Stimulated activated memory B cell treated with anti-CD40 and anti-IgM and Interleukin-4, amounts not matched to agents 10 μg/mL and 1 μg/mL and 100 μg/mL, for 72 hours (primary cell): ENCODE data around the gene TUSC2.
A peak's percentile ranks its signal among the peaks of the same experiment; 100 is the strongest.

Source experiments
- ATAC-seq: fragments of 150-1000 bp; cut with Tn5 transposase; 2 replicates; pipeline ENCODE4 v1.10.0; 2021
- H3K27ac Mint-ChIP-seq: one replicate; pipeline ENCODE4 v1.8.0; 2022; ENCODE audit warnings: mild to moderate bottlenecking, mixed read lengths
- H3K27me3 Mint-ChIP-seq: one replicate; pipeline ENCODE4 v1.8.0; 2022; ENCODE audit warnings: mixed read lengths
- H3K36me3 Mint-ChIP-seq: one replicate; pipeline ENCODE4 v1.8.0; 2022; ENCODE audit warnings: mixed read lengths
- H3K4me1 Mint-ChIP-seq: one replicate; pipeline ENCODE4 v1.8.0; 2022; ENCODE audit warnings: mixed read lengths
- H3K4me3 Mint-ChIP-seq: one replicate; pipeline ENCODE4 v1.8.0; 2022; ENCODE audit warnings: mild to moderate bottlenecking, moderate library complexity, mixed read lengths
- H3K9me3 Mint-ChIP-seq: one replicate; pipeline ENCODE4 v1.8.0; 2022; ENCODE audit warnings: mixed read lengths

Gene TUSC2

DNA sequence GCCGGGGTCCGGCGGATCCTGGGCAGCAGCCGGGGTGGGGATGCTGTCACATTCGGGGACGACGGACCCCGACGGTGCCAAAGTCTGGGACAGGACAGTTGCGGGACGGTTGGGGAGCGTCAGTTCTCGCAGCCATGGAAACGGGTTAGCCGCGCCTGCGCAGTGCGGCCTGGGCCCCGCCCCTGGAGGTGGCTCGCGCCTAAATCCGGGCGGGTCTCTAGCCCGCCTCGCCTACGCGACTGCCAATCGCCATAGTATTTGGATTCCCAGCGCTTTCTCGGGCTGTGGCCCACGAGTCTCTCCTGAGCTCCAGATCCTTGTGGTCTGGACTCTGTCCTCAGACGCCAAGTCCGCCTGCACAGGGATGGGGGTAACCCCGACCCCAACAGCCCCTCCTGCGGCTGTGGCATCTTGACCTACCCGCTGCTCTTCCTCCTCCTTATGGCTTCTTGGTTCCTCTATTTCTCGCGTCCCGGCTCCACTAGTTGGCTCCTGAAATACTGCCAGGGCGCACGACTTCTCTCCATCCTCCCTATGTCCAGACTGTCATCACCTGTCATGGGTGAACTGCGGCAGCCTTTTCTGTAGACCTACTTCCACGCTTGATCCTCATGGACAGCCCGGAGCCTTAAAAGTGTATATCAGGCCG, 17.7 kb upstream of the TUSC2 start, which contains the start of gene ZMYND10:
ZMYND10 (minus strand) TSS at position 147 of the 649 bp plus-strand sequence. CDS start 153 bp downstream, outside the sequence.
- peak within 1 kb of the TSS; percentile 18 for H3K27ac Mint-ChIP-seq
- peak within 1 kb of the TSS; percentile 65 for H3K4me3 Mint-ChIP-seq
- peaks cover 57% of the 10 kb centered on the region for H3K4me1 Mint-ChIP-seq
- peak; percentile 18 for ATAC-seq
- no peaks in the 10 kb centered on the region for H3K9me3 Mint-ChIP-seq
- H3K27me3 Mint-ChIP-seq = no peaks in the 10 kb centered on the region
- H3K36me3 Mint-ChIP-seq = peaks cover 9% of the 10 kb centered on the region

DNA sequence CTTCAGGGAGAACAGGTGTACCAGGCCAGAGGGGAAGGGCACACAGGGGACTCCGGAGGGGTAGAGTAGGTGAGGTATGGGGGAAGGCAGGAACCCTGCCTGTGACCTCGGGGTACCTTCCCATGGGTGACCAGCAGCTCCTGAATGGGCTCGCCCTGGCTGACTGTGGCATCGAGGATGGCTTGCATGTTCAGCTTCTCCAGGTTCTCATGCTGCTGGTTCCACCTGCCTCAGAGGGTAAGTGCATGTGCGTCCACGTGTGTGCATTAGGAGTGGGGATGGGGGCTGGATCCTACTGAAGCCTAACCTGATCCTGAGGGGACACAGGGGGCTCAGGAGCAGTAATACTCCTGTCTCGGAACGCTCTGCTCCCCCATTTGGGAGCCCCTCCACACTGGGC, 17.0 kb upstream of the TUSC2 start:
- Mint-ChIP-seq H3K9me3 (no peaks in the 10 kb centered on the region), H3K27ac (no peak overlapping the region), H3K27me3 (no peaks in the 10 kb centered on the region), H3K4me3 (no peak overlapping the region), H3K36me3 (peaks cover 9% of the 10 kb centered on the region), H3K4me1 (peaks cover 52% of the 10 kb centered on the region)
- no peak for ATAC-seq

DNA sequence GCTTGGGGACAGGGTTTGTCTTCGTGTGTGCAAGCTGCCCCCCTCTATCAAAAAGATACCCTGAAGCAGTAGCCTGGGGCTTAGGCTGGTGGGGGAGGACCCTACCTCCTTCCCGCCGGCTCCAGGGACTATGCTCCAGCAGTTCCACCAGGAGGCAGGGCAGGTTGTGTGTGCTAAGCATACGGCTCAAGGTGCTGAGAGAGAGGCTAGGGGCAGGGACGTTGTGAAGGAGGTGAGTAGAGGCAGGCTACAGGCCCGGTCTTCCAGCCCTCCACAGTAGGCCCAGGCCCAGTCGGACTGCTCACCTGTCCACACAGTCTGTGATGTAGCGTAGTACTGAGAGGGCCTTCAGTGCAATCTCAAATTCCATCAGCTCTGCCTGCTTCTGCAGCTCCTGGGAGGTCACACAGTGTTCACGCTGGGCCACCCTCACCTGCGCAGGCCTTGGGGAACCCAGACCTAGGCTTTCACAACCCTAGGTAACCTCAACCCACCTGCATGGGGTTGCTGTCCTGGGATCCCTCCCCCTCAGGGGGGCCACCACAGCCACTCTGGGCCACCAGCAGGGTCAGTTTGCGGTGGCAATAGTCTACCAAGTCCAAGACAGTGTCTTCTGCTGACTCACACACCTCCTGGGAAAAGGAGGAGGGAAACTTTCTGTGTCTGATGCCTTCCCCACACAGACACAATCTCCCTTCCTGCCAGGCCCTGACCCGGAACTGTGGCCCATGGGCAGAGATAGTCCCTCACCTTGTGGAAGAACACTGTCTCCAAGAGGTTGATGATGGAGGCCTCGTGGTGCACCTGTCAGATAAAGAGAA, 15.0 kb upstream of the TUSC2 start:
- no peak overlapping the region for H3K4me3 Mint-ChIP-seq
- H3K27me3 Mint-ChIP-seq = no peaks in the 10 kb centered on the region
- no peaks in the 10 kb centered on the region for H3K9me3 Mint-ChIP-seq
- no peak overlapping the region for H3K27ac Mint-ChIP-seq
- peaks cover 50% of the 10 kb centered on the region for H3K4me1 Mint-ChIP-seq
- ATAC-seq = no peak
- H3K36me3 Mint-ChIP-seq = peaks cover 17% of the 10 kb centered on the region

DNA sequence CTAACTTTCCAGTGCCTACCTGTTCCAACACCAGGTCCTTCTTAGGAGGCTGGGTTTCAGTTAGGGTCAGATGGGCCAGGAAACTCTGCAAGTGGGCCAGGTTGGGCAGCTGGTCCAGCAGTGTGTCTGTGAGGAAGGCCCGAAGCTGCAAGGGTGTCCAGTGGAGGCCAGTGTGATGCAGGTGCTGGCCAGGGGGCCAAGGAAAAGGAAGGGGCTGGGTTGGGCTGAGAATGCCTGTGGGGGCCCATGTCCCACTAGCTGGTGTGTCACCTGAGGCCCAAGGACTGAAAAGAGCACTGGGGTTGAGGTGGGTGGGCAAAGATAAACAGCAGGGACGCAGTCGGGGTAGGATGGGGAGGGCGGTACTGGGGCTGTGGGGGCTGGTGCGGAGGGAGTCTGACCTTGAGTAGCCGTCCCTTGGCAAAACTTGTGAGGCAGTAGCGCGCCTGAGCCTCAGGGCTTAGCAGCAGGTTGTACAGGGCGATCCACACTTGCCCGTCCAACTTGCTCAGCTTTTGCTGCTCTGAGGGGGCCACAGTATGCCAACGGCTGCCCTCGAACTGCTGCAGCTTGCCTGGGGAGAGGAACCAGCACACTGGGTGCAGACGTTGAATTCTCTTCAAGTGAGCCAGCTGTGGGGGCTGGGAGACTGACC, 14.1 kb upstream of the TUSC2 start:
- ATAC-seq = no peak
- Mint-ChIP-seq H3K27me3 (no peaks in the 10 kb centered on the region), H3K27ac (peak overlapping the region; percentile 99), H3K9me3 (no peaks in the 10 kb centered on the region), H3K36me3 (peaks cover 13% of the 10 kb centered on the region), H3K4me1 (peaks cover 46% of the 10 kb centered on the region), H3K4me3 (peak overlapping the region; percentile 8)

DNA sequence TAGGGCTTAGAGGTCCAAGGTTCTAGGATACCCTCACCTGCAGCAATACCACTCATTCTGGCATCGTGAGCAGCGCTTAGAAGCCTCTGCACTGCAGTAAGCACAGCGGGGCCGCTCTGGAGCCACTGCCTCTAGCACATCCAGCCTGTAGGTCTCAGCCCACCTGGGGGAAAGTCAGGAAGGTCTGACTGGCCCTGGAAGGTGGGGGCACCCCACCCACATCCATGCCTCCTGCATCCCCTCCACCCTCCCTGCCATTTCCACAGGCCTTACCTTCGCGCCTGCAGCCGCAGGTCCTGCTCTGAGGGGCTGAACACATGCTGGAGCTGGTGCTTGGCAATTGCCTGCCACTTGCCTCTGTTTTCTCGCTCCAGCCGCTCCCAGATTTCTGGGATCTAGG, 13.5 kb upstream of the TUSC2 start:
- Mint-ChIP-seq H3K27ac (peak overlapping the region; percentile 99), H3K36me3 (peaks cover 16% of the 10 kb centered on the region), H3K4me1 (peaks cover 49% of the 10 kb centered on the region), H3K27me3 (no peaks in the 10 kb centered on the region), H3K4me3 (peak overlapping the region; percentile 89), H3K9me3 (no peaks in the 10 kb centered on the region)
- no peak for ATAC-seq

DNA sequence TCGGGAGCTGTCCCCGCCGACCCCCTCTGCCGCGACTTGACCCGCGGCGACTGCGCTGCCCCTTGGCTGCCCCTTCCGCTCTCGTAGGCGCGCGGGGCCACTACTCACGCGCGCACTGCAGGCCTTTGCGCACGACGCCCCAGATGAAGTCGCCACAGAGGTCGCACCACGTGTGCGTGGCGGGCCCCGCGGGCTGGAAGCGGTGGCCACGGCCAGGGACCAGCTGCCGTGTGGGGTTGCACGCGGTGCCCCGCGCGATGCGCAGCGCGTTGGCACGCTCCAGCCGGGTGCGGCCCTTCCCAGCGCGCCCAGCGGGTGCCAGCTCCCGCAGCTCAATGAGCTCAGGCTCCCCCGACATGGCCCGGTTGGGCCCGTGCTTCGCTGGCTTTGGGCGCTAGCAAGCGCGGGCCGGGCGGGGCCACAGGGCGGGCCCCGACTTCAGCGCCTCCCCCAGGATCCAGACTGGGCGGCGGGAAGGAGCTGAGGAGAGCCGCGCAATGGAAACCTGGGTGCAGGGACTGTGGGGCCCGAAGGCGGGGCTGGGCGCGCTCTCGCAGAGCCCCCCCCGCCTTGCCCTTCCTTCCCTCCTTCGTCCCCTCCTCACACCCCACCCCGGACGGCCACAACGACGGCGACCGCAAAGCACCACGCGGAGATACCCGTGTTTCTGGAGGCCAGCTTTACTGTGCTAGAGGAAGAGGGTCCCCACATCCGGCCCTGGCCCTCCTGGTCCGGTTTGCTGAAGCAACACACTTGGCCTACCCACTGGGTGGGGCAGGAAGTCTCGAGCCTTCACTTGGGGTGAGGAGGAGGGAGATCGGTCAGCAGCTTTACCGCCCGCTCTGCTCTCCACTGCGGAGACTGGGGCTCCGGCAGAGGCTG, 12.7 kb upstream of the TUSC2 start, which contains the start of gene RASSF1:
RASSF1 (minus strand) TSS at position 389 of the 882 bp plus-strand sequence; CDS start at position 358, 31 bp downstream.
- H3K4me3 Mint-ChIP-seq = peak within 1 kb of the TSS; percentile 89
- peak within 1 kb of the TSS; percentile 99 for H3K27ac Mint-ChIP-seq
- no peaks in the 10 kb centered on the region for H3K9me3 Mint-ChIP-seq
- peaks cover 51% of the 10 kb centered on the region for H3K4me1 Mint-ChIP-seq
- peak; percentile 57 for ATAC-seq
- no peaks in the 10 kb centered on the region for H3K27me3 Mint-ChIP-seq
- peaks cover 18% of the 10 kb centered on the region for H3K36me3 Mint-ChIP-seq

DNA sequence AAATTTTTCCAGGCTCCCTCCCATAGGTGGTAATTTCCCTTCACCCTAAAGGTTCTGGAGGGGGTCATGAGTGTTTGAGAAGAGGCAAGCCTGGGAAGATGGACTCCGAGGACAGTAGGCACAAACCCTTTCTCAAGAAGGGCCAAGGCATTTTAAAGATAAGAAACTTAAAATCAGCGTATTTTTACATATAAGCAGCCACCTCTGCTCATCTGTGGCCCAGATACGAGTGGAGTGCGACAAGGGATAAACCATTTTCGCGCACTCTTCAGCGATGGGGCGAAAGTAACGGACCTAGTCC, 12.1 kb upstream of the TUSC2 start:
- H3K9me3 Mint-ChIP-seq = no peaks in the 10 kb centered on the region
- H3K4me1 Mint-ChIP-seq = peaks cover 51% of the 10 kb centered on the region
- no peaks in the 10 kb centered on the region for H3K27me3 Mint-ChIP-seq
- ATAC-seq = no peak
- H3K36me3 Mint-ChIP-seq = peaks cover 18% of the 10 kb centered on the region
- peak overlapping the region; percentile 89 for H3K4me3 Mint-ChIP-seq
- H3K27ac Mint-ChIP-seq = peak overlapping the region; percentile 99

DNA sequence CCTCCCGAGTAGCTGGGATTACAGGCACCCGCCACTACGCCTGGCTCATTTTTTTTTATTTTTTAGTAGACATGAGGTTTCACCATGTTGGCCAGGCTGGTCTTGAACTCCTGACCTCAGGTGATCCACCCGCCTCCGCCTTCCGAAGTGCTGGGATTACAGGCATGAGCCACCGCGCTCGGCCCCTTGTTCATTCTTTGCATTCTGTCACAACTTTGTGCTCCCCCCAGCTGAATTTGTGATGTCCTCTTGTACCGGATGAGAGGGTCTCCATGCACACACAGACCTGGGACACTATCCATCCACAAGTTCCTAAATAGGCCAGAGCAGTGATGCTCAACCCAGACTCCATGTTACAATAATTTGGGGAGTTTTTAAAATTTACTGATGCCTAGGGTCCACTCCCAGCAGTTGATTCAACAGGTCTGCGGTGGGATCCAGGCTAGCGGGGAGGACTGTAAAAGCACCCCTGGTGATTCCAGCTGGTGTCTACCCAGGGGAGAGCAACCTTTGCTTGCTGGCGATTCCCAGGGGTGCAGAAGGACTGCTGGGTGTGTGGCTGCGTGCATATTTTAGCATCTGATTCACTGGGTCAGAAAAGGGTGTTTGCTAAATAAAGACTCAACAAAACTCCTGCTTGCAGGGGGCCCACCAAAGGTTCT, 11.6 kb upstream of the TUSC2 start:
- Mint-ChIP-seq H3K27me3 (no peaks in the 10 kb centered on the region), H3K9me3 (no peaks in the 10 kb centered on the region), H3K4me3 (peak overlapping the region; percentile 89), H3K4me1 (peaks cover 52% of the 10 kb centered on the region), H3K27ac (peak overlapping the region; percentile 99), H3K36me3 (peaks cover 18% of the 10 kb centered on the region)
- no peak for ATAC-seq

DNA sequence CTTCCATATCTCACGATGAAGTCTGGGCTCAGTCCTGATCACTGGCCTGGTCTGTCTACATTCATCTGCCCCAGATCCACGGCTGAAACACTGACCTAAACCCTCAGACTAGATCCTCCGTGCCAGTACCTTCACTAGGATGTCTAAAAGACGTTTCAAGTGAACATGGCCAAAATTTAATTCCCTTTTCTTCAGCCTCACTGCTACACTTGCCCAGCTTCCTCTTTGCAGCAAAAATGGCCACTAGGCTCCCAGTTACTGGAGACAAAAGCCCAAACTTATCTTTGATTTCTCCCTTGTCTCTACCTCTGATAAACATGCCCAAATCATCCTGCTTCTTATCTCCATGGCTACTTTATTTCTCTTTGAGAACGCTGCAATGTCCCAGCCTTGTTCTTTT, 10.9 kb upstream of the TUSC2 start:
- Mint-ChIP-seq H3K9me3 (no peaks in the 10 kb centered on the region), H3K36me3 (peaks cover 18% of the 10 kb centered on the region), H3K27ac (peak overlapping the region; percentile 99), H3K4me3 (peak overlapping the region; percentile 89), H3K4me1 (peaks cover 56% of the 10 kb centered on the region), H3K27me3 (no peaks in the 10 kb centered on the region)
- ATAC-seq = no peak

DNA sequence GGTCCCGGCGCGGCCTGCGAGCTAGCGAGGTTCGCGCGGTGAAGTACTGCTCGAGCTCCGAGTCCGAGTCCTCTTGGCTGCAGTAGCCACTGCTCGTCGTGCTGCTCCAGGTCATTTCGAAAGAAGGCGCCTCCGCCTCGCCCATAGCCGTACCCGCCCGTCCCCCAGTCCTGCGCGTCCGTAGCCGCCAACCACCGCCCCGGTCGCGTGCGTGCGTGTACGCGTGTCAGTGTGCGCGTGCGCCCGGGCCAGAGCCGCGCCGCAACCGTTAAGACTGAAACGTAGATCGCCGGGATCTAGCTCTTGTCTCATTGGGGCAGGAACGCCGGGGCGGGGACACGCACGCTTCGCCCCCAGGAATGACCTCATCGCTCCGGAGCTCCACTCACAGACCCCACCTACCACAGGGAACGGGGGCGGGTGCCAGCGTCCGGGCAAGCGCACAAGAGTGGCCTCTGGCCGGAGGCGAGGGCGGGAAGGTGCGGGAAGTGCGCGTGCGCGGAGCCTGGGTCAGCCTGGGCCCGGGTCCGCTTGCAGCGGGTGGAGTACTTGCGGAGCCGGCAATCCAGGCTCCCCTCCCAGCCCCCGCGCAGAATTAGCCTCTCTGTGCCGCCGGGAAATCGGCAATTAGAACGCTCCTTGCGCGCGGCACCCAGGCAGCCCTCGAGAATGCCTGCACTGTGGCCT, 9.3 kb upstream of the TUSC2 start:
- Mint-ChIP-seq H3K27me3 (no peaks in the 10 kb centered on the region), H3K36me3 (peaks cover 21% of the 10 kb centered on the region)

DNA sequence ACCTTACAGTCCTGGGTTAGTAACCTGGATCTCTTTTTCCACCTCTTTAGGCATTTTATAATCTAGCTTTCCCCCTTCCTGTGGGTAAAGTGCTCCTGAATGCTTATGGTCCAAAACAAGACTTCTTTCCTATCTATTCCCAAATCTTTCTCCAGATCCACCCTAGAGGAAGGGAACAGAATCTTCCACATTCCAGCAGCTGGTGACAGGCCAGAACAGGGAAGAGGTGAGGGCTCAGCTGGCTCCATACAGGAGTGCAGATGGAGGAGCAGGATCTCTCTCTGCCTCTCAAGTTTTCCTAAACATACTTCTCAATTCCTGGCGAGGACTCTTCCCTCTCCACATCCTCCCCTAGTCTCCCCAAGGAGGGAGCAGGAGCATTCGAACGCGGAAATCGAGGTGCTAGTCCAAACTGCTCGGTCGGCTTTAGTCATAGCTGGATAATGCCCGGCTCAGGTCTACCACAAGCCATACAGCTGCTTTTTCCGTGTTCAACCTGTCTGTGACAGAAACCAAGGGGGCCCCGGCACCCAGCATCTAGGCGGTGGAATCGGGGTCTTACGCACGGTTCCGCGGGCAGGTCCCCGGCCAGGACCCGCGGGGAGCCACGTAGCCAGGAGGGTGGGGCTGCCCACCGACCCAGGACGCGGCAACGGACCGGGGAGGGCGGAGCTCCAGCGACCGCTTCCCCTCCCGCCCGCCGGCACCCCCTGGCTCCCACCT, 8.6 kb upstream of the TUSC2 start:
- H3K4me3 Mint-ChIP-seq = peak overlapping the region; percentile 89
- H3K4me1 Mint-ChIP-seq = peaks cover 53% of the 10 kb centered on the region
- H3K27me3 Mint-ChIP-seq = no peaks in the 10 kb centered on the region
- no peaks in the 10 kb centered on the region for H3K9me3 Mint-ChIP-seq
- H3K27ac Mint-ChIP-seq = peak overlapping the region; percentile 99
- peaks cover 25% of the 10 kb centered on the region for H3K36me3 Mint-ChIP-seq
- ATAC-seq = peak; percentile 51

More for the DNA sequence above, 9.3 kb upstream of the TUSC2 start:
- Mint-ChIP-seq H3K9me3 (no peaks in the 10 kb centered on the region), H3K4me1 (peaks cover 53% of the 10 kb centered on the region), H3K27ac (peak overlapping the region; percentile 99), H3K4me3 (peak overlapping the region; percentile 89)
- ATAC-seq = peak; percentile 91

DNA sequence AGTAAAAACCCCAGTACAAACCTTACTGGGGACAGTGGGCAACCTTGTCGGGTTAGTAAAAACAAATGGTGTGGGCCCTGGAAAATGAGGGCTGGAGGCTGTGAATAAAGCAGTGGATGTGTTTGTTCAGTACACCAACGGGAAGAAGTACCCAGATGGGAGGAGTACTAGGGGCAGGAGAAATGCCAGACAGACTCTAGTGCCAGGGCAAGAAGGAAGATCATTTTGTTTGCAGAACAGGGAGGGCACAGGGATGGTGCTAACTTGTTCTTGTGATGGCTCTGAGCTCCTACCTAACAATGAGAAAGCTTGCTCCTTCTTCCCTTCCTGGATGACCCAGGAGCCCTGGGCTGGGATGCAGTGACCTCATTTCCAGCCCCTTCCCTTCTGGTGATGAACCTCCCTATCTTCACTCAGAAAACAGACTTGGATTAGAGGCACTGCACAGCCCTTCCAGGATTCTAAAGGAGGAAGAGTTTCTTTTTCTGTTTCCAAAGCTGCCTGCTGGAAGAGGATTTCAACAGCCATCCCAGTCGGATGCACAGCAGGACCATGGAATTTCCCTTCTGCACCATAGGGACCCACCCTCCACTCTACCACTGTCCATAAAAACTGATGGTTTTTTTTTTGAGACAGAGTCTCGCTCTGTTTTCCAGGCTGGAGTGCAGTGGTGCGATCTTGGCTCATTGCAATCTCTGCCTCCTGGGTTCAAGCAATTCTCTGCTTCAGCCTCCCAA, 6.5 kb upstream of the TUSC2 start:
- Mint-ChIP-seq H3K4me3 (no peak overlapping the region), H3K36me3 (peaks cover 33% of the 10 kb centered on the region), H3K9me3 (no peaks in the 10 kb centered on the region), H3K4me1 (peaks cover 42% of the 10 kb centered on the region), H3K27ac (no peak overlapping the region), H3K27me3 (no peaks in the 10 kb centered on the region)
- ATAC-seq = no peak
